Pons (tissue), 1 donor: Measurements from ENCODE around the gene IFI44L.

Source experiments
- DNase-seq: peaks from one replicate; pipeline ENCODE4 v3.0.0-alpha.2; 2016; ENCODE audit warnings: low spot score

Gene IFI44L

DNA sequence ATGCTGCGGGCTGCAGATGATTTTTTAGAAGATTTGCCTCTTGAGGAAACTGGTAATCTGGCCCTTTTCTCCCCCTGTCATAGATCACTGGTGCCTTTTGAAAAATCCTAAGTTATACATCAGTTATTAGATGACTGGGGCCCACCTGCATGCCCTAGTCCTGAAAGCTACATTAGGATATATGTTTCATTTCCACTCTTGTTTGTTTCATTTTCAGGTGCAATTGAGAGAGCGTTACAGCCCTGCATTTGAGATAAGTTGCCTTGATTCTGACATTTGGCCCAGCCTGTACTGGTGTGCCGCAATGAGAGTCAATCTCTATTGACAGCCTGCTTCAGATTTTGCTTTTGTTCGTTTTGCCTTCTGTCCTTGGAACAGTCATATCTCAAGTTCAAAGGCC lies 21.3 kb downstream of the IFI44L start:
- DNase-seq: no peak

DNA sequence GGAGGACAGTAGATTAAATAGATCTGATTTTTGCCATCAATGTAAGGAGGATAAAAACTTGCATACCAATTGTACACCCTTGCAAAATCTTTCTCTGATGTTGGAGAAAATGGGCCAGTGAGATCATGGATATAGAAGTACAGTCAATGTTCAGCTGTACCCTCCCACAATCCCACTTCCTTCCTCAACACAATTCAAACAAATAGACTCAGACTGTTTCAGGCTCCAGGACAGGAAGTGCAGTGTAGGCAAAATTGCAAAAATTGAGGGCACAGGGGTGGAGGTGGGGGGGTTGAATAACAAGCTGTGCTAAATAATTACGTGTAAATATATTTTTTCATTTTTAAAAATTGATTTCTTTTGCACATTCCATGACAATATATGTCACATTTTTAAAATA lies 25.5 kb downstream of the IFI44L start:
- peak; percentile 27 for DNase-seq

DNA sequence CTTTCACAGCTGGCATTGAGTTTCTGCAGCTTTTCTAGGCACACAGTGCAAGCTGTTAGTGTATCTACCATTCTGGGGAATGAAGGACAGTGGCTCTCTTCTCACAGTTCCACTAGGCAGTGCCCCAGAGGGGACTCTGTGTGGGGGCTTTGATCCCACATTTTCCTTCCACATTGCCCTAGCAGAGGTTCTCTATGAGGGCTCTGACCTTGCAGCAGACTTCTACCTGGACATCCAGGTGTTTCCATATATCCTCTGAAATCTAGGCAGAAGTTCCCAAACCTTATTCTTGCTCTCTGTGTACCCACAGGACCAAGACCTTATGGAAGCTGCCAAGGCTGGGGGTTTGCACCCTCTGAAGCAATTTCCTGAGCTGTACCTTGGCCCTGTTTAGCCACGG lies 27.0 kb downstream of the IFI44L start:
- no peak for DNase-seq

DNA sequence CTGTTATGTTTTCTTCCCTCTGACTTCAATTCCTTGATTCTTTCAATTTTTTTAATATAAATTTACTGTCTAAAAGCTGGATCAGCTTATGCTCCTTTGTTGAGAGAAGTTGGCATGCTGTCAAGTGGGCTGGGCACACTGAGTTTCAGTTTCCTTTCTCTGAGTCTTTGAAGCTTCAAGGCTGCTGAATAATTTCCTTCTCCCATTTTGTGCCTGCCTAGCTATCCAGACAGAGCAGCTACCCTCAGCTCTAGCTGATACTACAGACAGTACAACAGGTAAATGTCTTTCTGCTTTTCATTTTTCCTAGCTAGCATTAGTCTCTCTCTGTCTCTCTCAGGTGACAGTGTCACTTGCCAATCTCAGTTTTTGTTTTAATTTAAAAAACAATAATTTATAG lies 29.4 kb downstream of the IFI44L start, which contains the start of gene IFI44:
Gene IFI44 (plus strand): TSS at position 204 of the 400 bp plus-strand sequence. CDS start 365 bp downstream, outside the sequence.
- DNase-seq: peak; percentile 91

DNA sequence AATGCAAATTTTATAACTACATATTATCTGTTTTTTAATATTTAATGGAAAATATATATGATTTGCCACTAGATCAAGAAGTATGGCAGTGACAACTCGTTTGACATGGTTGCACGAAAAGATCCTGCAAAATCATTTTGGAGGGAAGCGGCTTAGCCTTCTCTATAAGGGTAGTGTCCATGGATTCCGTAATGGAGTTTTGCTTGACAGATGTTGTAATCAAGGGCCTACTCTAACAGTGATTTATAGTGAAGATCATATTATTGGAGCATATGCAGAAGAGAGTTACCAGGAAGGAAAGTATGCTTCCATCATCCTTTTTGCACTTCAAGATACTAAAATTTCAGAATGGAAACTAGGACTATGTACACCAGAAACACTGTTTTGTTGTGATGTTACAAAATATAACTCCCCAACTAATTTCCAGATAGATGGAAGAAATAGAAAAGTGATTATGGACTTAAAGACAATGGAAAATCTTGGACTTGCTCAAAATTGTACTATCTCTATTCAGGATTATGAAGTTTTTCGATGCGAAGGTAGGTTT lies 29.9 kb downstream of the IFI44L start:
- peak; percentile 40 for DNase-seq

DNA sequence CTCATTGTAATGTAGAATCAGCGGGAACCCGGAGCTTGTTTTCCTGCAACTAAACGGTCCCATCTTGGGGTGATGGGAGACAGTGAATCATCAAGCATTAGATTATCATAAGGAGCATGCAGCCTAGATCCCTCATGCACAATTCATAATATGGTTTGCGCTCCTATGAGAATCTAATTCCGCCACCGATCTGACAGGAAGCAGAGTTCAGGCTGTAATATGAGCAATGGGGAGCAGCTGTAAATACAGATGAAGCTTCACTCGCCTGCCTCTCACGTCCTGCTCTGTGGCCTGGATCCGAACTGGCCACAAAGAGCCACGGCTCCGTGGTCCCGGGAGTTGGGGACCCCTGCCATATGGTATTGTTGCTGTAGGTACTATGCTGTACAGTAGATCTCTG lies 31.0 kb downstream of the IFI44L start:
- DNase-seq: peak; percentile 42

DNA sequence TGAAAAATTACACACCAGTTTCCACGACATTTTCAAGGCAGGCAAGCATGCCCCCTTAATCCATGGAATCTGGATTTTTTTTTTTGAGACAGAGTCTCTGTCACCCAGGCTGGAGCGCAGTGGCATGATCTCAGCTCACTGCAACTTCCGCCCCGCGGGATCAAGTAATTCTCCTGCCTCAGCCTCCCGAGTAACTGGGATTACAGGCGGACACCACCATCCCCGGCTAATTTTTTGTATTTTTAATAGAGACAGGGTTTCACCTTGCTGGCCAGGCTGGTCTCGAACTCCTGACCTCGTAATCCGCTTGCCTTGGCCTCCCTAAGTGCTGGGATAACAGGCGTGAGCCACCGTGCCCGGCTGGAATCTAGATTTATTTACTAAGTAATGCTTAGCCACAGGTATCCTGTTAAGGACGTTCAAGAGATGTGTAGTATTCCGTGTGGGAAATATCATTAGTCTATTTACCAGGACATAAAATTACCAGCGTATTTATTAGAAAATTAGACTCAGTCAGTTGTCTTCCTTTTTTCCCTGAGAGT lies 31.8 kb downstream of the IFI44L start:
- no peak for DNase-seq

DNA sequence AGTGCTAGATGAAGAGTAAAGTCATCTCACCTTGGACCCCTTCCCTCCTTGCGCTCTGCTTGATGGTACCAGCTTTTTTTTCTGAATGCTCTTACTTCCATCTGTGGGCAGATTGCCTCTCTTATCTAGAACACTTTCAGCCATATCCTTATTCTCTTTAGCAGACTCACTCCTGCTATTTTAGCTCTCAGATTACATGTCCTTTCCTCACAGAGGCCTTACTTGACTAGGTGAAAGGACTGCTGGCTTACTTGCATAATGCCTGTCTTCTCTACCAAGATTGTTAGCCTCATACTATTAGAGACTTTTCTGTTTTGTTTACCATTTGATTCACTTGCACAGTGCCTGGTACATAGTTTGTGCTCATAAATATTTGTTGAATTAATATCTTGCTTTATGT lies 38.7 kb downstream of the IFI44L start:
- DNase-seq: no peak

DNA sequence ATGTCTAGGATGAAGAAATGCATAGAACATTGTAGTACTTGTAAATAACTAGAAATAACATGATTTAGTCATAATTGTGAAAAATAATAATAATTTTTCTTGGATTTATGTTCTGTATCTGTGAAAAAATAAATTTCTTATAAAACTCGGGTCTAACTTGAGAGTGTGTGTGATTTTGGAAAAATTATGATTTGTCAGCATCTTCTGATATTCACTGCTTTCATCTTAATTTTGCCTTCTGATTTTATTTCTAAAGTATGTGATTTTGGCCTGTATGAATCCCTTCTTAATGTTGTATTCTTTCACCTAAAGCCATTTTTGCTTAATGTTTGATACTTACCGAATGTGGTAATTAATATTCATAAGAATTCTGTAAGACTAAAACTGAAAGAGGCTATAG lies 43.7 kb downstream of the IFI44L start:
- DNase-seq: no peak

DNA sequence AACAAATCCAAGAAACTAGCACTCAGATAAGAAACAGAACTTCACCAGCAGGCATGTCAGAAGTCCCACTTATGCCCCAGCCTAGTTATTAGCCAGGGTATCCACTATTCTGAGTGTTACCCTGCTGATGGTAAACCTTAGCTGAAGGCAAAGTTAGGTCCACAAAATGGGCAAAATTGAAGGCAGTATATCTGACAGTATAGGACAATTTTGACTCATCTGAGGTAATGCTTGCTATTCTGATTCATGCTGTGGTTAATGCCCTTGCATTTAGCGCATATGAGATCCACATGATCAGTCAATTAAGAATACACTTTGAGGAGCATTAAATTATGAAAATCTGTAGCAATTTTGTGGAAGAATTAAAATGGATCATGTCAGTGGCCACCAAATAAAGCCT lies 44.5 kb downstream of the IFI44L start:
- no peak for DNase-seq

DNA sequence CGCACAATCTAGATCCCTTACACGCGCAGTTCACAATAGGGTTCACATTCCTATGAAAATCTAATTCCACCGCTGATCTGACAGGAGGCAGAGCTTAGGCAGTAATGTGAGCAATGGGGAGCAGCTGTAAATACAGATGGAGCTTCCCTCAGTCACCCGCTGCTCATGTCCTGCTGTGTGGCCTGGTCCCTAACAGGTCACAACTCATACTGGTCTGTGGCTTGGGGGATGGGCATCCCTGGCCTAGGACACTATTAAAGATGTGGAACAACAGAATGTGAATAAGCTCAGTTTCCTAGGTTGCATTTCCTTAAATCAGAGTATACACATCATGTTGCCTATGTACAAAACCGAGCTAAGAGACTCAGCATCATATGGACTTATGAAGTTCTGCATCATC lies 45.6 kb downstream of the IFI44L start:
- no peak for DNase-seq

DNA sequence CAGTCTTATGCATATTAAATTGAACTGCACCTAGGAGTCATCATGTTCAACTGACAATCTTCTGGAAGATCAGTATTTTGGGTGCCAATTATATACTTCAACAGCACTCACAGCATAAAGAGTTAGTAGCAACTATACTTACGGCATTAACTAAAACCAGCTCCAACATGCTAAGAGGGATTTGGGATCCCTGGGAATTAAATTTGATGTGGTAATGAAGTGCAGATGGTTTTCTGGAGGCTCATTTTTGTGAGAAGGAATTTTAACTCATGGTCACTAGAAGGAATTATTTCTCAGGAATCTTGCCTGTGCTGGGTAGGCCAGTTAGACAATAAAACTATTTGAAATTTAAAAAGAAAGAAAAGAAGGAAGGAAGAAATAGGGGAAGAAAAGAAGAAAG lies 47.7 kb downstream of the IFI44L start:
- no peak for DNase-seq

DNA sequence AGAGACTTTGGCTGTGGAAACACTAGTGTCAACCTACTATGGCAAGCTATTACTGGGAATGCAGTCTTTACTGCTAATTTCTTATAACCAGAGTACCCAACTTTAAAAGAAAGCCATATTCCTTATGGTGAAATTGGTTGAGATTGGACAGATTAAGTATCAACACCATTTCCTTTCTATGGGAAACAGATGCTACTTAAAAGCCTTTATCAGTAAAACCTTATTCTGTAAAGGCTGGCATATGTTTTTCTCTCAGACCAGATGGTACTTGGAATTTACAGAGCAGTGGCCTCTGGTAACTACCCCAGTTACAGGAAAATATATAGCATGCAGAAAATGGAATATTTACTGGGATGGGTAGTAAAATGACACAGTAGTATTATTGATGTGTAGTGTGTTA lies 48.2 kb downstream of the IFI44L start:
- DNase-seq: no peak

DNA sequence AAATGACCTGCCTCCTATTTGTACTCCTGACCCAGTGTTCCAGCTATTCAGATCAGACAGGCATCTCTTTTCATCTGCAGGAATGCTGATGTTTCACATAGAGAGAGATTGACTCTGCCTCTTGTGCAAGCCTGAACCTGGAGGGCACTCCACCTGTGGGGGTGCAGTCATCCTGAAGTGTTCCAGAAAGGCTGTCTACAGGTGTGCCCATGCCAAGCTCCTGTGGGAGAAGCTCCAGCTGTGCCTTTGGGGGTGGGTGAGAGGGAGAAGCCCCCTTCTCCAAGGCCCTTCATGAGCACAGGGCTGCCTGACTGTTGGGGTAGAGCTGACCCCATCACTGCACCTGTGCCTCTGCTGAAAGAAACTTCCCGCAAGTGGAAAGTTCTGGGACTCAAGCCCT lies 52.2 kb downstream of the IFI44L start:
- no peak for DNase-seq

DNA sequence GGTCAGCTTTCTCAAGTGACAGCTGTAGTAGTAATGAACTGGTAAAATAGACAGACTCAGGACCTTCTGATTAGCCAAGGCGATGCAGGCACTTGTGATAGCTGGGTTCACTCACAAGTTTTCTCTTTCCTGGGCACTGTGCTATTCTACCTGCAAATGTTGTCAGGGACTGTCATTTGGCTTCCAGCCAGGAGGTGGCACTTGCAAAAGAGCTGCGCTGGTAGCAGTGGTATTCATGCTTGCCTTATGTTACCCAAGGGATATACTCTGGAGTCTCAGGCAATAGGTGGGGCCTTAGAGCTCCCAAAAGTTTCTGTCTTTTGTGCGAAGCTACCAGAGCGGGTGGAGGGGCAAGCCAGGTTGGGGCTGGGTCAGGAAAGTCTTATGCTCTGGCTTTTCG lies 52.9 kb downstream of the IFI44L start:
- DNase-seq: no peak

DNA sequence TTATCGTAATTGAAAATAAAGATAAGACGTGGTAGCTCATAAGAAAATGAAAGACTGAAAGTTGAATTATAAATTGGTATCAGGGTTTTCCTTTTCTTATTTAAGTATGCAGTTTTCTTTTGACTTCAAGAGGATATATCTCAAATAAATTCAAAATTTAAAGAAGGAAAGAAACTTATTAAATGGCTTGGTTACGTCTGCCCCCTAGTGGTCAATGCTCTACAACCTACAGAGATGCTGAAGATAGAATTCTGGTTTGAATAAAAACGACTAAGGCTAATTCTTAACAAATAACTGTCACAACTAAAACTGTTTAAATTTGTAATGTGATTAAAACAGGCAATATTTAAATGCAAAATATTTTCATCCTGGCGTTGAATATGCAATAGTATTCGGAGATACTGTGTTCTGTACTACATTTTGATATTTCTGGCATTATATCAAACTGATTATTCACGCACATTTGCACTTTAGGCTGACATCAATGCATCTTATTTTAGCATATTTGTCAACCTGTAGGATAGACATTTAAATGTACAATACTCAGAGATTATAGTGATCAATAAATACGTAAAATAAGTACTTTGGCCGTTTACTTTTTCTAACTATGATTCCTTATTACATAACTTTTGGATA lies 56.2 kb downstream of the IFI44L start:
- DNase-seq: peak; percentile 81

DNA sequence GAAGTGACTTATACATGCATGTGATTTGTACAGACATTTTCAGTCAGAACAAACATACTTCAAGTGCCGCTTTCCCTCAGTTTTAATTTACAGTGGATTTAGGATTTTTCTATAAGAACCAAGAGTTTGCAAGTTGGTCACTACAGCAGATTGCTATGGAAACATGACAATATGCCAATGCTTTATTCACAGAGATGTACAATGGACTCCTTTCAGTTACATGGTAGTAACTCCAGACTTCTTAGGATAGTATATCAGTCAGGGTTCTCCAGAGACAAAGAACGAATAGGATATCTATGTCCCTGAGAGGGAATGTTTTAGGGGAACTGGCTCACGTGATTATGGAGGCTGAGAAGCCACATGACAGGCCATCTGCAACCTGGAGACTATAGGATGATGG lies 56.7 kb downstream of the IFI44L start:
- DNase-seq: peak; percentile 65

DNA sequence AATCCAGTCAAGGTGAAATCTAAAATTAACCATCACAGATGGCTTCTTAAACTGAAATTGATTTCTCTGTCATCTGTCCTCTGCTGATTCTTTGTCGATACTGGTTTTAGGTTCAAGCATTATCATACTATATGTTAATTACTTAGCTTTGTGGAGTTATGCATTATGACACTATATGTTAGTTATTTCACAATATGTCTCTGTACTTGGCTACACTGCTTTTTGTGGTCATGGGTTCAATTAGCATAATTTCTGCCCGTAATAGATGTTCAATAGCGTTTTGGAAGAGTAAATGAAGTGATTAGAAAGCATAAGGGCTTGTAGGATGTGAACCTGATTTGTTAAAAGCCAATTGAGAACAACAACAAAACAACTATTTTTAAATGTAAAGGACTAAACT lies 57.5 kb downstream of the IFI44L start:
- DNase-seq: no peak

DNA sequence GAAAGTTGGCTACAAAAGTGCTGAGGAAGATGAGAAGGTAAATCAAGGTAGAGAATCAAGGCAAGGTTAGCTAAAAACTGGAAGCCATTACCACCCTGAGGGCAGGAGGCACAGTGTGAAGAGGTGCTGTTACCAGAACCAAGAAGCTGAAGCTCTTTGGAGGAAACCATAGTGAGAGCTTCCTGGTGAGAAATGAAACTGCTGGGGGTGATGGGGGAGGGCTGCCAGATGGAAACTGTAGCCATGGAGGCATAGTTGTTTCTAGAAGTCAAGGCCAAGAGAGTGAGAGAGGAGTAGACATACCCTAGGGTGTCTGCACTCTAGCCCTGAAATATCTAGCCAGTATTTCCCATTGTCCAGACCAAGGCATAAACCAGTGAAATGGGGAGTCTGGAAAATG lies 58.1 kb downstream of the IFI44L start:
- DNase-seq: no peak

DNA sequence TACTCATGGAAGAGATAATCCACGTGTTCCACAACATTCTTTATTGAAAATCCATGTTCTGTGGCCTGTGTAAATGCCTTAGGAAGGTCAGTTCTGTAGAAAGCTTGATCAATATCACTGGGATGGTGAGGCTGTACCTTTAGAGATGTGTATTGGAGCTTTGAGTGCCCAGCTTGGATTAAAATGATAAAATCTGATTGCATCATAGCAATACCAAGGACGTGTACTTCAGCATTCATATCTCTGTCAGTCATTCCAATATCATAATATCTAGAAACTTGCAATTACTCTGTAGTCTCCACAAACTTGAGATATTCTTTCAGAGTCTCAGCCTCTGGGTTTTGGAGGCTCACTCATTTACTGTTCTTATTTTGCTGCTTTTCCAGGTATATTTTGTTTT lies 61.0 kb downstream of the IFI44L start:
- no peak for DNase-seq

DNA sequence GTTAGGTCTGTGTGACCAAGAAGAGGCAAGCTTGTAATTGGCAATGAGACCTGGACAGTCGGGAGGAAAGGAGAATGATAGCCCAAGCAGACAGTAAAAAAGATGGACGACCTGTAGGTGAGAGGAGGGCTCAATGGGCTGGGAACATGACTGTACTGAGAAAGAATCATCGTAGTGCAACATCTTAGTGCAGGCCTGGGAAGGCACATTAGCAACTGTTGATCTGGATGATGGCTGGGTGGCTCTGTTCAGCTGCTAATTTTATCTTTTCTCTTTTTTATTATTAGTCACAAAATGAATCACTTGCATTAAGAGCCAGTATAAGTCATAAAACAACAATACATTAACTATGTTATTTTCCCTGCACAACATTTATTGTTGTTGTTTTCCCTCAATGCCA lies 62.2 kb downstream of the IFI44L start:
- DNase-seq: no peak

DNA sequence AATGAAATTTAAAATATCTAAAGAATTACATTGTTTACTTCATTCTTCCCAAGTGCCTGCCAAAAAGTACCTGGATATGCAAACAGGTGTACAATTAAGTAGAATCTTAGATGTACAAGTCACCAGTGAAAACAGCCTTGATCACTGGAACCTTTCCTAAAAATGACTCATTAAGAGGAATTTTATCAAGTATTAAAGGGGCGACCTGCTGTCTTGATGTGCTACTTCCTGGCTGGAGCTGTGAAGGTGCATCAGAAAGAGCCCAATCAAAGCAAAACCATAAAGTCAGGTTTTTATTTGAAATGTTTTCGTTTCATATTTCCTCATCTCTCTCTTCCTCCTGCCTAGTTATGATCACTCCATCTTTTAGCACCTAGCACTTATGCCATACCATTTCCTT lies 62.8 kb downstream of the IFI44L start:
- no peak for DNase-seq

DNA sequence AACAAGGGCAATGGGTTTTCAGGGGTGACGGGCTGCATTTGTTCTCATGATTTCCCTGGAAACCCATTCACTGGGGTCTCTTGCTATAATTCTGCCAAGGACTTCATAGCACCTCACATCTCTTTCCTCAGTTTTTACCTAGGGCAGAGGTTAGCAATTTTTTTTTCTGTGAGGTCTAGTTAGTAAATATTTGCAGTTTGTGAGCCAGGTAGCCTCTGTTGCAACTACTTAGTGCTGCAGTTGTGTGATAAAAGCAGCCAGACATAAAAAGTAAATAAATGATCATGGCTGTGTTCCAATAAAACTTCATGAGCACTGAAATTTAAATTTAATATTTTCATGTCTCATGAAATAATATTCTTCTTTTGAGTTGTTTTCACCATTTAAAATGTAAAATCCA lies 67.1 kb downstream of the IFI44L start:
- no peak for DNase-seq

DNA sequence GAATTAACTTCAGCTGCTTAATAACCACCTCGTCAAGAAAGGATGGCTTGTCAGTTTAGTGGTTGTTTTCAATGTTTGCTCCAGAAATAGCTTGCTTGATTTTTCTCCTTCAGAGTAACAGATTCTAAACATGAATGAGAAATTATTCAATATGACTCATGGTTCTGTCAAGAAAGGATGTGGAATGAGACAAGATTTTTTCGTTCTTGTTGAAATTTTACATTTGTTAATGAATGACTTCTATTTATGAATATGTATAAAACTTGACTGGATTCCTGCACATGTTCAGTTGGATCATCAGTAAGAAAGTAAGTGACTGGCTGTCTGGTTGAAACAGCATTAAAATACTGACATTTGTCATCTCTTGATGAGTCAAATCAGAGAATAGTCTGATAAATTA lies 67.7 kb downstream of the IFI44L start:
- DNase-seq: no peak
